Measurements from ENCODE around the gene EPB41.
"Not testable (repeated sequence)": the region's sequence is repeated elsewhere in the genome, so short reads cannot be mapped to it uniquely, and the experiment has no call there.

The EPB41 gene

DNA sequence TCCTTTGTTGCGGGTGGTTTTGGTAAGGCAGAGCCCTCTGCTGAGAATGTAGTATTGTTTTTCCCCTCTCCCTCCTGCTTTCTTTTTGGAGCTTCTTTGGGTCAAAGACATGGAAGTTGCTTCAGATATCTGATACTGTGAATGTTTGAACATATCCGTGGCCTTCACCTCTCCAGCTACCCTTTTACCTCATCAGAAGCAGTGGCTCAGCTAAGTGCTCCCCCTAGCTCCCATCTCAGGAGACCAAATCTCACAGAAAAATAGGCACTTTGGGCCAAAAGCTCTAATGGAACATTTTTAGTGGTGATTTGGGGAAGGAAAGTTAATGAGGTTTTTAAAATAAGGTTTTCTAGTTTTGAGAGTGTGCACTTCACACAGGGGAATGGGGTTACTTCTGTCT is 203.0 kb downstream of the EPB41 start:
- DNase-seq, result no peak

- DNase-seq, result no peak
These were observed 205.0 kb downstream of the EPB41 start for GRCh38 chr1:29119121-29119929.

DNA sequence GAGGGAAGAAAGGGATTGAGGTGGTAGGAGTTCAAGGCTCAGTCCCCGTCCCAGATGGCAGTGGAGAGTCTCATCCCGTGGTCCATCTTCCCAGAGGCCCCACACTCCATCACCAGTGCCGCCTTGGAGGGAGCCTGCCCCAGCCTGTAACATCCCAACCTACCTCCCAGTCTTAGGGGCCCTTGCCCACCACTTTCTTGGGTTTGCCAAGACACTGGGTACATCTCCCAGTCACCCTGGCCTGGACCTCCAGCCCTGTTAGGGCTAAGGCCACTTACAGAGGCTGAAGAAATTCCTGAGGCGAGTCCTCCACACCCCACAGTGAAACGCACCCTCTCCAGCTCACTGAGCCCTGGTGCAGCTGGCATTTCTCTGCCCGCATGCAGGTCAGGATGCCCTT is 206.0 kb downstream of the EPB41 start:
- DNase-seq, result no peak

DNA sequence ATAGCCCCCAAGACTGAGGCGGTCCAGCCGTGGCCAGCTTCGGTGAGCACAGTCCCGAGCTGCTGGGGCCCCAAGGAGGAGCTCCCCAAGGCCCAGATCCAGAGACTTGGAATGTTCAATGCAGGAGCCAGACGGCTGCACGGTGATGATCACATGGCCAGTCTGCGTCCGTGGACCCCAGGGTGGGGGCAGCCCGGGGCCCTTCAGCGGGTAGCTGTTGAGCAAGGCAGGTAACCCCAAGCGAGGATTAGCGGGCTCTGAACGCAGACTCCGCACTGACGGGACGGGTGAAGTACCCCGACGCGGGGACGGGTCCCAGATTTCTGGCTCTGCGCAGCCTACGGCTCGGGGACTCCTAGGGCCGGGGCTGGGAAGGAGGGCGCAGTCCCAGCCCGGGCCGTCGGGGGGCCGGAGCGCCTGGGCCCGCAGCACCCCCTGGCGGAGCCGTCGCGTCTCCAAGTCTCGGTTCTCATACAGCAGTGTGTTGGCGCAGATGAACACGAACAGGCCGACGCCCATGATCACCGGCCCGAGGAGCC is 206.6 kb downstream of the EPB41 start:
- peak; percentile 79 for DNase-seq

DNA sequence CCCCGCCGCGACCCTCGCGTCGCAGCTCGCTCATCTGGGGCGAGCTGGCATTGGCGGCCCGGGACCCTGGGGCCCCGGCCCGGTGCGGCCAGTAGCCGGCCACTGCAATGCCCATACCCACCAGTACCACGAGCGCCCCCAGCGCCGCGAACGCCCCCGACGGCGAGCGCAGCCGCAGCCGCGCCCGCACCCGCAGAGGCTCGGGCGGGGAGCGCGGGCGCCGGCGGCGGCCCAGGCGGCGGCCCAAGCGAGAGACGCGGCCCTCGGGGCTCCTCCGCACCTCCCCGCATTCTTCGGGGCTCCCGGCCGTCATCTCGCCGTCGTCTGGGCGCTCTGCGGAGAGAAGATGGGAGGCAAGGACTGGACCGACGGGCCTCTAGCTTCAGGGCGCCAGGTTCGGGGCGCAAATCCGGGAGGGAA is 207.2 kb downstream of the EPB41 start:
- no peak for DNase-seq

DNA sequence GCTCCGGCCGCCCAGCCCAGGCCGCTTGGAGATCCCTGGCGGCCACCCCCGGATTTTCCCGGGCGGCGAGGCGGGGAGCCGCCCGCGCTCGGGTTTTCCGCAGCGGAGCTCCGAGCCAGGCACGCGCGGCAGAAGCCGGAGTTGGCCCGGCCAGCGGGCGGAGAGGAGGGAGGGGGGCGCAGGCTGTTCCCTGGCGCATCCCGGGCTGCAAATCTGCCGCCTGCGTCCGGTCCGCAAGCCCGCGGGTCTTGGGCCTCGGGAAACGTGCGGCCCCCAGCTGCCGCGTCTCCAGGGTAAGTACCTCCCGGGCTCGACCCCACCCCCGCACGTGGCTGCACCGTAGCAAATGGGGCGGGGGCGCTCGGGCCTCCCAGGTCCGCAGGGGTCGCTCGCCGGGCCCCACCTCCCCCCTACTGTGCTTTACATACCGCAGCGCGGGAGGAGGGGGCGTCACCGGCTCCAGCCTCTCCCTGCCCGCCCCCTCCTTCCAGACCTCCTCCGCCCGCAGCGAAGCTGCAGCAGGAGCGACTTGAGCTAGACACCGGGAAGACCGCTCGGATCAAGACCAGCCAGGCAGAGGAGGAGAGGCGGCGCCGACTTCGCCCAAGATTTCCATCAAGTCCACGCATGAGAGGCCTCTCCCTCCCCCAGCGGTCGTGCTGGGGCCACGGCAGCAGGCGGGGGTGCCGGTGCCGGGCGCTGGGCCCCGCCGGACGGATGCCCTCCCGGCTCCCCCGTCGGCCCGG is 207.7 kb downstream of the EPB41 start:
- DNase-seq, result no peak

GRCh38 chr1:29122682-29123052 is 208.3 kb downstream of the EPB41 start:
- no peak for DNase-seq

DNA sequence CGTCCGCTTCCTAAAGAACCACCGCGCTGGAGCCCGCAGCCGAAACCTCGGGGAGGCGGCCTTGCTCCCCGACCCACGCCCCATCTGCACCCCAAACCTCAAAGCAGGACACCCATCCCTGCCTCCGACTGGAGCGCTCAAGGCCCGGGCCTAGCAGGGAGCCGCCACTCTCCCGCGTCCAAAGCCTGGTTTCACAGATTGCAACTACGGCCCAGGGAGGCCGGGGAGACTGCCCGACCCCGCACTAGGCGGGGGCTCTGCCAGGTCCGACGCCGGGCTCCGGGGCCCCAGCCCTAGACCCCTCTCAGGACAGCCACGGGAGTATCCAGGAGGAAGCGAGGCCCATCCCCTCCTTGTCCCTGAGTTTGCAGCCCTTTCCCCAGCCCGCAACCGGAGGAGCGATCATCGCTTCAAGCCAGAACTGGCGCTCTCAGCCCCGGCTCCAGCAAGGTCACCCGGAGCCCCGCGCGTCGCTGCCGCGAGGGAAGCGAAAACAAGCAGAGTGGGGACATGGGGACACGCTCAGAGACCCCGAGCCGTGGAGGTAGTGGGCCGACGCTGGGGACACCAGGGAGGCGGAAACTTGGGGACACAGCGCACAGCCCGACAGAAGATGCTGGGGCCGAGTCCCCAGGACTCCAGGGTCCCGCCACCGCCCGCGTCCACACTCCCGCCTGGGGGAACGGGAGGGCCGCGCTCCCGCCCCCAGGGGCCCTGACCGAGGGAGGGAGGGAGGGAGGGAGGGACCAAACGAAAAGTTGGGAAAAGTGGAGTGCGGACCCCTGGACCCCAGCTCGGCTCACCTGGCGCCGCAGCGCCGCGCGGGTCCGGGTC is 208.9 kb downstream of the EPB41 start:
- DNase-seq, result peak; percentile 49

- DNase-seq, result no peak
These were observed 209.6 kb downstream of the EPB41 start, which contains the start of gene TMEM200B for GRCh38 chr1:29123887-29124365. TSS of gene TMEM200B (minus strand) at chr1:29123903. CDS start at chr1:29121828, 2,075 bp downstream.

- peak; percentile 82 for DNase-seq
These were observed 210.2 kb downstream of the EPB41 start for GRCh38 chr1:29124366-29125236.

DNA sequence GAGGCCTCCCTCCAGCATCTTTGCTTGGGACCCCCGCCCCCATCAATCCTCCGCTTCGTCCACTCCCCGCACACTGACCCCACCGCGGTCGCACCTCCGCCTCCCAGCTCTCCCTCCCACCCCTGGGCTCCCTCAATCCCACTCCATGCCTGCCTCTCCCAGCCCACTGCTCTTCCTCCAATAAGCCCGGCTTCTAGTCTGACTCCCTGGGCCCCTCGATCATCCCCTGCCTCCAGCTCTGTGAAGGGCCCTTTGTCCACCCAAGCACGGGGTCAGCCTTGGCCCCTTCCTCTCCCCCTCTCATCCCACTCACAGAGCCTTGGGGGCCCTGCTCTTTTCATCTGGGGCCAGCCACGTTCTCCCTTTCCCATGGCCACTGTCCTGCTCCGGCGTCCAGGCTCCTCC is 210.9 kb downstream of the EPB41 start:
- DNase-seq, result no peak

- DNase-seq, result no peak
These were observed 211.4 kb downstream of the EPB41 start for GRCh38 chr1:29125788-29126187.

GRCh38 chr1:29126198-29126597 is 211.8 kb downstream of the EPB41 start:
- DNase-seq, result no peak

DNA sequence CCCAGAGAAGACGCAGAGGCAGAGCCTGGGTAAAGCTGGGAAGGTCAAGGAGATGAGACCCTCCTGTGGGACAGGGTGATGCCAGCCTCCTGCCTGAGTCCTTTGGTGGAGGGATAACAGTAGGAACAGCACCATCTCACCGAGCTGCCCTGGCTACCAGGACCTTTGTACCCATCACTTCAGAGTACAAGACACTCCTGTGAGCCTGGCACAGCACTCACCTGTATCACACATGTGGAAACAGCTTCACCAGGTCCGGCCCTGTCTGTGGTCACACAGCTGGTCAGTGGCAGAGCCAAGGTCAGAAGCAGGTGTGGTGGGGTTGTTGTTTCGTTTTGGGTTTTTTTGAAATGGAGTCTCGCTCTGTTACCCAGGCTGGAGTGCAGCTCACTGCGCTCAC is 214.4 kb downstream of the EPB41 start:
- no peak for DNase-seq

GRCh38 chr1:29129916-29130315 is 215.5 kb downstream of the EPB41 start:
- no peak for DNase-seq

DNA sequence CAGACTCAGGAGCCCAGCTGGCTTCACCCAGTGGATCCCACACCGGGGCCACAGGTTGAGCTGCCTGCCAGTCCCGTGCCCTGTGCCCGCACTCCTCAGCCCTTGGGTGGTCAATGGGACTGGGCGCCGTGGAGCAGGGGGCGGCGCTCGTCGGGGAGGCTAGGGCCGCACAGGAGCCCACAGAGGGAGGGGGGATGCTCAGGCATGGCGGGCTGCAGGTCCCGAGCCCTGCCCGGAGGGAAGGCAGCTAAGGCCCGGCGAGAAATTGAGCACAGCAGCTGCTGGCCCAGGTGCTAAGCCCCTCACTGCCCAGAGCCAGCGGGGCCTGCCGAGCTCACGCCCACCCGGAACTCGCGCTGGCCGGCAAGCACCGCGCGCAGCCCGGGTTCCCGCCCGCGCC is 216.7 kb downstream of the EPB41 start:
- not testable (repeated sequence) for DNase-seq

- no peak for DNase-seq
These were observed 219.7 kb downstream of the EPB41 start for GRCh38 chr1:29133861-29134694.

- DNase-seq, result no peak
These were observed 220.3 kb downstream of the EPB41 start for GRCh38 chr1:29134695-29135028.

DNA sequence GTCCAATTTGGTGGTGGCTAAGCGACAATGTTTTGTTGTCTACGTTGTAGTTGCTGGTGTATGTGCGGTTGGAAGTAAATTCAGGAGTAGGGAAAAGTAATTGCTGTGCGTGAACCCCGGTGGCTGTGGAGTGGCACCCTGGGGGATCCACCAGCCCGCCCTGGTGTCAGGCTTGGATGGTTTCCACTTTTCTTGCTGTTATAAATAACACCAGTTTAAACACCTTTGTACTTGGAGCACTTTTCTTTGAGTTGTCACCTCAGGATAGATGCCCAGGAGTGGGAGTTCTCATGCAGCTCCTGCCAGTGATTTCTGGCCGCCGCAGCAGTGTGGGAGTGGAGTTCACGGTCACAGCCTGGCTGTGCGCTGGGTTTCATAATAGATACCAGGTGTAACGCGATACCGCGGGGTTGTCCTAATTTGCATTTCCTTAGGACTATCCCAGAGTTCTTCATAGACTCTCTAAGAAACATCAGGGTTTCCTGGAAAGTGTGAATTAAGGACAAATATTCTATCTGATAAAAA is 222.1 kb downstream of the EPB41 start:
- no peak for DNase-seq

- no peak for DNase-seq
These were observed 228.3 kb downstream of the EPB41 start for GRCh38 chr1:29142714-29143113.

DNA sequence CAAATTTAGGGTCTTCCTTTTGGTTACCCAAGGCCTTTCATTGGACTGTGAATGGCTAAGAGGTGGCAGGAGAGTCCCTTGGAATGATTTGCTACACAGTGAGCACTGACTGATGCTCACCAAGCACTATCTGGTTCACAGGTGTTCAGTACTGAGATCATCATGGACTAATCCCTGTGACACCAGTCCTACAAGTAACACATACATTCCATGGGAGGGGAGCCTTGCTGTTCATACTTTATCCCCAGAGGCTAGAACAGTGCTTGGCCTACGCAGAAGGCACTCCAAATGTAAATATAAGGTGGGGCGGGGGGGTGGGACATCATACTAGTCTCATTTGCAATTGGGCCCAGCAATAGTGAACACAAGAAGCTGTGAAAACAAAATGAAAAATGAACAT is 229.8 kb downstream of the EPB41 start:
- DNase-seq, result no peak
